ENCODE data around the gene ACOT13. TPM values are rescaled to one million over a fixed set of nuclear protein-coding genes. Genes with fewer than 3 reads are reported as not detected.
"Not testable (repeated sequence)": the region's sequence is repeated elsewhere in the genome, so short reads cannot be mapped to it uniquely, and the experiment has no call there.

Gene ACOT13
- total RNA-seq, 2 experiments from 2014 or later, result 28.9 to 33.6 TPM

DNA sequence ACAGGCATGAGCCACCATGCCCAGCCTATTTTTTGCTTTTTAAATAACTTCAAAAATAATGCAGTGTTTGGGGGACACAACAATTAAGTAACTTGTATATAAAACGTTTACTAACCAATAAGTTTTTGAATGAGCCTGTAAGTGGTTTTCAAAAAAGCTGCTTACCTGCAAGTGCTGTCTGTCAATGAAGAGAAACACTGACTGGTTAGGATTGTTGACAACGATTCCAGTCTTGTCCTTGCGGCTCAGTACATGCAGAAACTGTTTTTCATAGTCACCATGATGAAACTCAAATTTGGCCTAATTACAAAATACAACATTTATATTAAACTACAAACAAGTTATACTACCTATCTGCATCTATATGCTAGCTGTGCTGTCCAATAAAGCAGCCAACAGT, 41.7 kb downstream of the ACOT13 start:
- TF ChIP-seq, protein P1, sequence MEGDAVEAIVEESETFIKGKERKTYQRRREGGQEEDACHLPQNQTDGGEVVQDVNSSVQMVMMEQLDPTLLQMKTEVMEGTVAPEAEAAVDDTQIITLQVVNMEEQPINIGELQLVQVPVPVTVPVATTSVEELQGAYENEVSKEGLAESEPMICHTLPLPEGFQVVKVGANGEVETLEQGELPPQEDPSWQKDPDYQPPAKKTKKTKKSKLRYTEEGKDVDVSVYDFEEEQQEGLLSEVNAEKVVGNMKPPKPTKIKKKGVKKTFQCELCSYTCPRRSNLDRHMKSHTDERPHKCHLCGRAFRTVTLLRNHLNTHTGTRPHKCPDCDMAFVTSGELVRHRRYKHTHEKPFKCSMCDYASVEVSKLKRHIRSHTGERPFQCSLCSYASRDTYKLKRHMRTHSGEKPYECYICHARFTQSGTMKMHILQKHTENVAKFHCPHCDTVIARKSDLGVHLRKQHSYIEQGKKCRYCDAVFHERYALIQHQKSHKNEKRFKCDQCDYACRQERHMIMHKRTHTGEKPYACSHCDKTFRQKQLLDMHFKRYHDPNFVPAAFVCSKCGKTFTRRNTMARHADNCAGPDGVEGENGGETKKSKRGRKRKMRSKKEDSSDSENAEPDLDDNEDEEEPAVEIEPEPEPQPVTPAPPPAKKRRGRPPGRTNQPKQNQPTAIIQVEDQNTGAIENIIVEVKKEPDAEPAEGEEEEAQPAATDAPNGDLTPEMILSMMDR (IDR thresholded peaks at IDR 0.05), result no peak
- H3K27me3 Mint-ChIP-seq, result no peaks in the 10 kb centered on the region
- peaks cover 47% of the 10 kb centered on the region for H3K4me1 Mint-ChIP-seq (ENCODE audit: low read depth)
- no peak for DNase-seq
- intact Hi-C loops (cut with micrococcal nuclease), result no loop called here
- ChIA-PET POLR2A (interaction anchor here (1.2 to 4.4 kb wide), 2 partner anchors 10 to 59 kb away, joined by 3 to 22 read pairs; partner anchors contain the start of gene C6orf62), CTCF (interaction anchor here (1.1 to 1.4 kb wide), 2 partner anchors 9 to 127 kb away, joined by 5 to 6 read pairs; no protein-coding TSS in a partner anchor)
- peaks cover 70% of the 10 kb centered on the region for H3K36me3 Mint-ChIP-seq (ENCODE audit: low read depth)
- ATAC-seq, result no peak
- no peaks in the 10 kb centered on the region for H3K9me3 Mint-ChIP-seq
- H3K27ac Mint-ChIP-seq, result peak overlapping the region; percentile 62
- no peak overlapping the region for H3K4me3 Mint-ChIP-seq

DNA sequence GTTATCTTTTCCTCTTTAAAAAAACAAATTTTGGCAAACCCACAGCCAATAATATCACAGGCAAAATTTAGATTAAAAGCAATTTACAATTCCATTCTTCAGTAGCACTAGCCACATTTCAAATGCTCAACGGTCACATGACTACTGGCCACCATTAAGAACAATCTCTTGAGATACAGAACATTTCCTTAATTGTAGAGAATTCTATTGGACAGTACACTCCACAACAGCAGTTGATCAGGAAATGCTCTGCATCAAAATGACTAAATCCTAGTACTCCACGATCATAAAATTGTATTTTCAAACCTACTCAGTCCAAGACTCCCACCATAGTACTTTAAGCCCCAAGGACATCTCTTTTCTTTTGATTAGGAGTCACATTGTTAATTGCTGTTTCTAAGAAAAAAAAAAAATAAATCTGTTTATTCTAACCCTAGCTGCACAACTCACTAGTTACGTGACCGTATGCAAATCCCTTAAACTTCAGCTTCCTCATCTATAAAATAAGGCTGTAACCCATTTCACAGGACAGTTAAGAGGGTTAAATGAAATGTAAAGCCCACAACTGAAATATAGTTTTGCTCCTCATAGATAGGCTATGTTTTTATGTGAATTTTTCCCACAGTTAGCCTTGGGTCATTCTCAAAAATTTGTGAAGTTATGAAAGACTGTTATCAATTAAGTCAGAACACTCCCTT, 42.3 kb downstream of the ACOT13 start:
- intact Hi-C loops (cut with micrococcal nuclease), result no loop called here
- peaks cover 70% of the 10 kb centered on the region for H3K36me3 Mint-ChIP-seq (ENCODE audit: low read depth)
- POLR2A ChIA-PET, result interaction anchor here (0.9 to 4.4 kb wide), 3 partner anchors 10 to 58 kb away, joined by 3 to 22 read pairs (median 3); partner anchors contain the start of gene C6orf62
- H3K27me3 Mint-ChIP-seq, result no peaks in the 10 kb centered on the region
- DNase-seq (no peak), ATAC-seq (no peak)
- no peak overlapping the region for H3K4me3 Mint-ChIP-seq
- H3K4me1 Mint-ChIP-seq (ENCODE audit: low read depth), result peaks cover 48% of the 10 kb centered on the region
- CTCF ChIA-PET, result interaction anchor here (1.1 to 1.4 kb wide), 2 partner anchors 8 to 128 kb away, joined by 5 to 6 read pairs; no protein-coding TSS in a partner anchor
- H3K9me3 Mint-ChIP-seq, result no peaks in the 10 kb centered on the region
- TF ChIP-seq, protein P1 (IDR thresholded peaks at IDR 0.05), result no peak
- peak overlapping the region; percentile 62 for H3K27ac Mint-ChIP-seq

DNA sequence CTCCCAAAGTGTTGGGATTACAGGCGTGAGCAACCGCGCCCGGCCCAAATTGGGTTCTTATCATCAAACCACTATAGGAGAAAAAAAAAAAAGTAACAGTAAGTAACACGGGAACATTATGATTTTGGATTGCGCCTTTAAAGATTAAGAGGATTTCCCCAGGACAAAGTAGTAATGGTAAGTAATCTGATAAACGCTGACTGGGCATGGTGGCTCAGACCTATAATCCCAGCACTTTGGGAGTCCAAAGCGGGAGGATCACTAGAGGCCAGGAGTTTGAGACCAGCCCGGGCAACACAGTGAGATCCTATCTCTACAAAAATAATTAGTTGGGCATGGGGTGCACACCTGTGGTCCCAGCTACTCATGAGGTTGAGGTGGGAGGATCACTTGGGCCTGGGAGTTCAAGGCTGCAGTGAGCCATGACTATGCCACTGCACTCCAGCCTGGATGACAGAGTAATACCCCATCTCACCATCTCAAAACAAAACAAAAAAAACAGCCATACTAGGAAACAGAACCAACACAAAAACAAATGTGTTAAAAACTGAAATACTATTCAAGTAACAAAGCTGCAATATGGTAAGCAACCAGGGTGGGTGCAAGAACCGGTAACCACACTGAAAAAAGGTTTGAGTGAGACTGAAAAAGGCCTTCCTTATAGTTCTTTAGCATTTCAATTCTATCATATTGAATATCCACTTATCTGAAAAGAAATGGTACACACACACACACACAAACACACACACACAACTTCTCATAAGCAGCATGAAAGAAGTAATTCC, 43.8 kb downstream of the ACOT13 start:
- TF ChIP-seq, protein P1 (IDR thresholded peaks at IDR 0.05), result no peak
- Mint-ChIP-seq H3K27me3 (no peaks in the 10 kb centered on the region), H3K4me3 (no peak overlapping the region), H3K4me1 (ENCODE audit: low read depth) (peaks cover 50% of the 10 kb centered on the region), H3K9me3 (no peaks in the 10 kb centered on the region), H3K36me3 (ENCODE audit: low read depth) (peaks cover 73% of the 10 kb centered on the region), H3K27ac (peak overlapping the region; percentile 74)
- CTCF ChIA-PET, result interaction anchor here (1.1 kb wide), 1 partner anchor 56 kb away, joined by 3 read pairs; no protein-coding TSS in a partner anchor
- intact Hi-C loops (cut with micrococcal nuclease), result no loop called here
- POLR2A ChIA-PET, result interaction anchor here (4.4 kb wide), 1 partner anchor 8 kb away, joined by 22 read pairs; the partner anchor contains the start of gene C6orf62
- ATAC-seq (no peak), DNase-seq (no peak)

GRCh38 chr6:24716602-24717148, 49.8 kb downstream of the ACOT13 start:
- ChIA-PET CTCF (interaction anchor here (1.7 to 1.9 kb wide), 3 partner anchors 8 to 26 kb away, joined by 4 to 8 read pairs (median 6); no protein-coding TSS in a partner anchor), POLR2A (interaction anchor here (2.5 kb wide), 1 partner anchor 14 kb away, joined by 12 read pairs; no protein-coding TSS in a partner anchor)
- H3K9me3 Mint-ChIP-seq, H3K27me3 Mint-ChIP-seq, DNase-seq, ATAC-seq: not testable (repeated sequence)
- peak overlapping the region; percentile 98 for H3K4me3 Mint-ChIP-seq
- peaks cover 50% of the 10 kb centered on the region for H3K4me1 Mint-ChIP-seq (ENCODE audit: low read depth)
- H3K27ac Mint-ChIP-seq, result peak overlapping the region; percentile 94
- intact Hi-C loops (cut with micrococcal nuclease), result loop anchor here (5.0 kb wide), 1 partner anchor 301 kb away; no protein-coding TSS in a partner anchor
- H3K36me3 Mint-ChIP-seq (ENCODE audit: low read depth), result peaks cover 77% of the 10 kb centered on the region
